Karpas-422 (cell line): ENCODE results near the gene CPD. TPM values are rescaled to one million over a fixed set of nuclear protein-coding genes. Genes with fewer than 3 reads are reported as not detected.

Experiments
- DNase-seq: peaks from one replicate; pipeline ENCODE4 v3.0.0-alpha.2; 2015
- H2AFZ ChIP-seq: fragments of 200-600 bp; sonication (generic); 2 replicates; pipeline ENCODE4 v1.6.1; 2014; ENCODE audit warnings: antibody characterized with exemption, low read length, mixed read lengths
- H3K27ac ChIP-seq: fragments of 200-600 bp; sonication (generic); 2 replicates; pipeline ENCODE4 v1.5.1; 2014; ENCODE audit warnings: mild to moderate bottlenecking, low read length, moderate library complexity
- H3K27me3 ChIP-seq: fragments of 200-600 bp; sonication (generic); 2 replicates; pipeline ENCODE4 v1.6.1; 2014; ENCODE audit warnings: low read length, mixed read lengths
- H3K36me3 ChIP-seq: fragments of 200-600 bp; sonication (generic); 2 replicates; pipeline ENCODE4 v1.6.1; 2014; ENCODE audit warnings: low read length, mixed read lengths; ENCODE audit not compliant: insufficient read depth
- H3K4me1 ChIP-seq: fragments of 200-600 bp; sonication (generic); 2 replicates; pipeline ENCODE4 v1.6.1; 2014; ENCODE audit warnings: mild to moderate bottlenecking, low read length, mixed read lengths
- H3K4me2 ChIP-seq: fragments of 200-600 bp; sonication (generic); 2 replicates; pipeline ENCODE4 v1.6.1; 2014; ENCODE audit warnings: low read length, low read depth, mild to moderate bottlenecking; ENCODE audit not compliant: poor library complexity, severe bottlenecking
- H3K4me3 ChIP-seq: fragments of 200-600 bp; sonication (generic); 2 replicates; pipeline ENCODE4 v1.5.1; 2014; ENCODE audit warnings: mild to moderate bottlenecking, antibody characterized with exemption, low read length, mixed read lengths
- H3K79me2 ChIP-seq: fragments of 200-600 bp; sonication (generic); 2 replicates; pipeline ENCODE4 v1.6.1; 2014; ENCODE audit warnings: mild to moderate bottlenecking, low read length, mixed read lengths
- H3K9ac ChIP-seq: fragments of 200-600 bp; sonication (generic); 2 replicates; pipeline ENCODE4 v1.6.0; 2014; ENCODE audit warnings: low read length
- H3K9me2 ChIP-seq: fragments of 200-600 bp; sonication (generic), shearing (Covaris generic); replicated peaks from 2 replicates; pipeline ENCODE4 v1.6.0; 2014; ENCODE audit warnings: mild to moderate bottlenecking, low read length, moderate library complexity; ENCODE audit not compliant: insufficient read depth
- H3K9me3 ChIP-seq: fragments of 300-700, 200-600 bp; sonication (generic); 2 replicates; pipeline ENCODE4 v1.6.1; 2014; ENCODE audit warnings: low read length, mixed read lengths
- H4K20me1 ChIP-seq: fragments of 200-600 bp; sonication (generic); 2 replicates; pipeline ENCODE4 v1.6.1; 2014; ENCODE audit warnings: mild to moderate bottlenecking, antibody characterized with exemption, low read length, low read depth; ENCODE audit not compliant: insufficient read depth
- total RNA-seq: library from RNA; depleted of rRNA; stranded (reverse); fragments of >200 nt; shearing (Covaris generic); gene quantifications from 2 replicates; pipeline ENCODE4 v1.2.3, GENCODE V29; 2014; ENCODE audit warnings: low replicate concordance

Gene CPD
- total RNA-seq, 1 experiment from 2014 or later: 18.4 TPM

DNA sequence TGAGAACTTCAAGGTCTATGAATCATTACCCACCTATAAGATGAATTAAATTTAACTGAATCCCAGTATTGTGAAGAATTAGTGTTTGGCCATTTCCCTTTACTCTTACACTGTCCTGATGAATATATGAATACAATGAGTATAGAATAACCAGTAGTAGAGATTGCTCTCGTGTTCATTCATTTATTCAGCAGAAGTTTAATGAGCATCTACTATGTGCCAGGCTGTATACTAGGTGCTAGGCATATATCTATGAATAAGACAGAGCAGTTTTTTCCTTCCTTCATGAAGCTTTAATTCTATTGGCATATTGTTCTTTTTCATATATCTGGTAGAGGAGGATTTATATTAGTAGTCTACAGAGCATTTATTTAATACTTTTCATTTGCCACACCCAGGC is 104.4 kb downstream of the CPD start:
- Histone ChIP-seq H3K36me3 (peaks cover 64% of the 10 kb centered on the region), H3K4me3 (no peak overlapping the region), H3K27me3 (no peaks in the 10 kb centered on the region), H4K20me1 (no peaks in the 10 kb centered on the region), H2AFZ (no peak overlapping the region), H3K4me1 (peaks cover 8% of the 10 kb centered on the region), H3K9ac (no peak overlapping the region), H3K4me2 (no peak overlapping the region), H3K9me2 (no peaks in the 10 kb centered on the region), H3K79me2 (peaks cover 45% of the 10 kb centered on the region), H3K9me3 (no peaks in the 10 kb centered on the region), H3K27ac (no peak overlapping the region)
- DNase-seq: no peak

DNA sequence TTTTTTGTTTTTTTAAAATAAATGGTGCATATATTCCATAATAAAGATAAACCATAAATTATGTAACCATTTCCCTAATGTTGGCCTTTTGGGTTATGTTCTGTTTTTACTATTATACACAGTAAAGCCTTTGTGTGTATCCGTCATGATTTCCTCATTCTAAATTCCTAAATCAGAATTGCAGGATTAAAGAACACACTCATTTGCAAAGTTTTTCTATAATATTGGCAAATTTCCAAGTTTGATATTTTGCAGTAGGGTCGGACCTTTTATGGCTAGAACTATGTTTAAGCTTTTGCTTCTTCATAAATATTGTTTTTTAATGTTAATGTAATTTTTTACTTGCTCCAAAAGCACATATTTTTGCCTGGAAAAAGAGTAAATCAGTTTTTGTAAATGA is 115.1 kb downstream of the CPD start:
- H3K36me3 ChIP-seq: peaks cover 71% of the 10 kb centered on the region
- no peak overlapping the region for H3K9ac ChIP-seq
- no peak for DNase-seq
- no peak overlapping the region for H3K27ac ChIP-seq
- H4K20me1 ChIP-seq: no peaks in the 10 kb centered on the region
- no peaks in the 10 kb centered on the region for H3K4me1 ChIP-seq
- no peaks in the 10 kb centered on the region for H3K9me2 ChIP-seq
- no peak overlapping the region for H3K4me2 ChIP-seq
- H3K9me3 ChIP-seq: no peaks in the 10 kb centered on the region
- H3K79me2 ChIP-seq: 0 out of 2 replicates have a peak, but pooled peaks cover 3% of the 10 kb centered on the region
- H3K4me3 ChIP-seq: no peak overlapping the region
- no peak overlapping the region for H2AFZ ChIP-seq
- H3K27me3 ChIP-seq: no peaks in the 10 kb centered on the region

DNA sequence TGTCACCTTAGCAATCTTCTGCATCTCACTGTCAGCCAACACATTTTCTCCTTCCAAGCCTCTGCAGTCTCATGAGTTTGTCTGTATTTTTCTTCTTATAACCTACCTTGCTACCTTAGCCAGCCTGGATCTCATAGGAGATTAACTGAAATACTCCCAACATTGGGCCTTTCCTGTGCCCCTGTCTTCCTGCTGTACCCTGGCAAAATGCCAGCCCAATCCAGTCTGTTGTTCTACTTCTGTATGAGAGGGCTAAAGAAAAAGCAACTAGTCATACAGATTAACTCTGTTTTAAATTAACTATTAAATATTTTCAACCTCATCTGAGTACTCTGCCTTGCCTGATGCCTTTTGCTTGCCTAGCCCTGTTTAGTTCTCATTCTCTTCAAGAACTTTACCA is 116.9 kb downstream of the CPD start:
- Histone ChIP-seq H4K20me1 (no peaks in the 10 kb centered on the region), H3K9ac (no peak overlapping the region), H3K79me2 (peaks cover 9% of the 10 kb centered on the region), H3K27ac (no peak overlapping the region), H3K27me3 (no peaks in the 10 kb centered on the region), H3K9me2 (no peaks in the 10 kb centered on the region), H3K4me1 (no peaks in the 10 kb centered on the region), H2AFZ (no peak overlapping the region), H3K9me3 (no peaks in the 10 kb centered on the region), H3K4me3 (no peak overlapping the region), H3K4me2 (no peak overlapping the region), H3K36me3 (peaks cover 68% of the 10 kb centered on the region)
- DNase-seq: no peak

DNA sequence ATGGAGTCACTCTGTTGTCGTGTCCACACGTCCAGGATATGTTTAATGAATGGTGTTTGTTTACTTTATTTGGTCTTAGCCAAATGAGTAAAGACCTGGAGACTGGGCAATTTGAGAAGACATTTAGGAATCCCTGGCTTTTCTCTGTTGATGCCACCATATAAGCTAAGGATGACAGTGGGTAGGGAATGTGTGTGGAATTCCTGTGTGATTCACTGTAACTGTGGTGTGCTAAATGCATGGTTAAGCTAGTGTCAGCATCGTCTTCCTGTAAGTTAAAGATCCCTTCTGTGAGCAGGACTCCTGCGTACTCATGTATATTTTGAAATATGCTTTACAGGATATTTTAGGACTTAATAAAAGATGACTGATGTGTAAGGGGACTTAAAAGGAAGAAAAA is 124.8 kb downstream of the CPD start:
- Histone ChIP-seq H4K20me1 (no peaks in the 10 kb centered on the region), H3K4me2 (no peak overlapping the region), H3K4me1 (no peaks in the 10 kb centered on the region), H3K27me3 (no peaks in the 10 kb centered on the region), H3K27ac (no peak overlapping the region), H2AFZ (no peak overlapping the region), H3K9me2 (no peaks in the 10 kb centered on the region), H3K9ac (no peak overlapping the region), H3K79me2 (peaks cover 18% of the 10 kb centered on the region), H3K9me3 (no peaks in the 10 kb centered on the region), H3K36me3 (peaks cover 43% of the 10 kb centered on the region), H3K4me3 (no peak overlapping the region)
- no peak for DNase-seq

DNA sequence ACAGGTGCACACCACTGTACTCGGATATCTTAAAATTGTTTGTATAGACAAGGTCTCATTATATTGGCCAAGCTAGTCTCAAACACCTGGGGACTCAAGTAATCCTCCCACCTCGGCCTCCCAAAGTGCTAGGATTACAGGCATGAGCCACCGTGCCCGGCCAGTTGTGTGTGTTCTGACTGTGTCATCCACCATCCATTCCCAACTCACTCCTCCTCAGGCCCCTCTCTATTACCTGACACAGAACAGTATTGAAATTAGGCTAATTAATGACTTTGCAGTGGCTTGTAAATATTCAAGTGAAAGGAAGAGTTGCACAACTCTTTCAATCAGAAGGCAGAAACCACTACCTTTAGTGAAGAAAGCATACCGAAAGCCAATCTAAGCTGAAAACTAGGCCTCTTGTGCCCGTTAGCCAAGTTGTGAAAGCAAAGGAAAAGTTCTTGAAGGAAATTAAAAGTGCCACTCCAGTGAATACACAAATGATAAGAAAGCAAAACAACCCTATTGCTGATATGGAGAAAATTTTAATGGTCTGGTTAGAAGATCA is 127.2 kb downstream of the CPD start:
- Histone ChIP-seq H3K27ac (no peak overlapping the region), H3K4me1 (no peaks in the 10 kb centered on the region), H3K27me3 (no peaks in the 10 kb centered on the region), H3K9me3 (no peaks in the 10 kb centered on the region), H3K36me3 (peaks cover 27% of the 10 kb centered on the region; the same call in 1 of the 2 replicates), H3K4me2 (no peak overlapping the region), H3K4me3 (no peak overlapping the region), H3K9ac (no peak overlapping the region), H3K9me2 (no peaks in the 10 kb centered on the region), H2AFZ (no peak overlapping the region), H4K20me1 (no peaks in the 10 kb centered on the region), H3K79me2 (peaks cover 13% of the 10 kb centered on the region; the same call in 1 of the 2 replicates)
- DNase-seq: no peak

DNA sequence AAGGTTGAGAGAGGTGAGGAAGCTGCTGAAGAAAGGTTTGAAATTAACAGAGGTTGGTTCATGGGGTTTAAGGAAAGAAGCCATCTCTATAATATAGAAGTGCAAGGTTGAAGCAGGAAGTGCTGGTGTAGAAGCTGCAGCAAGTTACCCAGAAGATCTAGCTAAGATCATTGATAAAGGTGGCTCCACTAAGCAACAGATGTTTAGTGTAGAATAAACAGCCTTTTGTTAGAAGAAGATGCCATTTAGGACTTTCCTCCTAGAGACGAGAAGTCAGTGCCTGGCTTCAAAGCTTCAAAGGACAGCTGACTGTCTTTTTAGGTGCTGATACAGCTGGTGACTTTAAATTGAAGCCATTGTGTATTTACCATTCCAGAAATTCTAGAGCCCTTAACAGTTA is 127.8 kb downstream of the CPD start:
- no peaks in the 10 kb centered on the region for H3K27me3 ChIP-seq
- no peak overlapping the region for H3K9ac ChIP-seq
- no peaks in the 10 kb centered on the region for H3K9me2 ChIP-seq
- H3K4me1 ChIP-seq: no peaks in the 10 kb centered on the region
- H3K79me2 ChIP-seq: peaks cover 13% of the 10 kb centered on the region; the same call in 1 of the 2 replicates
- no peak overlapping the region for H3K4me3 ChIP-seq
- DNase-seq: no peak
- peaks cover 22% of the 10 kb centered on the region; the same call in 1 of the 2 replicates for H3K36me3 ChIP-seq
- H3K27ac ChIP-seq: no peak overlapping the region
- no peaks in the 10 kb centered on the region for H3K9me3 ChIP-seq
- H2AFZ ChIP-seq: no peak overlapping the region
- H3K4me2 ChIP-seq: no peak overlapping the region
- no peaks in the 10 kb centered on the region for H4K20me1 ChIP-seq

DNA sequence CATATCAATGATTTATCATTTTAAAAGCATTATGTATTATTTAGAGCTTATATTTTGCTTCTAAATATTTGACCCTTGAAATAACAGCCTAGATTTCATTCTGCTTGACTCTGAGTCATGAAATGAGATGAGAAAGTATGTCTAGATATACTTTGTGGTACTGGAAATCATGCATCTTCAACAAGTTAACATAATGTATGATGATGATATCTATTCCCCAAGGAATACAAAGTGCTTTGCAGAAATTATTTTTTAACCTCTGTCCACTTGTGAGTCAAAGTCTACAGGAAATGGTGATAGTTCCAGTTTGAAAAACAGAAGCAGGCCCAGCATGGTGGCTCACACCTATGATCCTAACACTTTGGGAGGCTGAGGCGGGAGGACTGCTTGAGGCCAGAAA is 134.6 kb downstream of the CPD start:
- H3K79me2 ChIP-seq: peaks cover 7% of the 10 kb centered on the region
- no peaks in the 10 kb centered on the region for H3K4me1 ChIP-seq
- no peak overlapping the region for H3K4me3 ChIP-seq
- peaks cover 19% of the 10 kb centered on the region; the same call in 1 of the 2 replicates for H3K36me3 ChIP-seq
- H3K27me3 ChIP-seq: no peaks in the 10 kb centered on the region
- H3K9ac ChIP-seq: no peak overlapping the region
- H3K27ac ChIP-seq: no peak overlapping the region
- DNase-seq: no peak
- H3K4me2 ChIP-seq: no peak overlapping the region
- no peaks in the 10 kb centered on the region for H3K9me2 ChIP-seq
- H2AFZ ChIP-seq: no peak overlapping the region
- H3K9me3 ChIP-seq: no peaks in the 10 kb centered on the region
- H4K20me1 ChIP-seq: no peaks in the 10 kb centered on the region

DNA sequence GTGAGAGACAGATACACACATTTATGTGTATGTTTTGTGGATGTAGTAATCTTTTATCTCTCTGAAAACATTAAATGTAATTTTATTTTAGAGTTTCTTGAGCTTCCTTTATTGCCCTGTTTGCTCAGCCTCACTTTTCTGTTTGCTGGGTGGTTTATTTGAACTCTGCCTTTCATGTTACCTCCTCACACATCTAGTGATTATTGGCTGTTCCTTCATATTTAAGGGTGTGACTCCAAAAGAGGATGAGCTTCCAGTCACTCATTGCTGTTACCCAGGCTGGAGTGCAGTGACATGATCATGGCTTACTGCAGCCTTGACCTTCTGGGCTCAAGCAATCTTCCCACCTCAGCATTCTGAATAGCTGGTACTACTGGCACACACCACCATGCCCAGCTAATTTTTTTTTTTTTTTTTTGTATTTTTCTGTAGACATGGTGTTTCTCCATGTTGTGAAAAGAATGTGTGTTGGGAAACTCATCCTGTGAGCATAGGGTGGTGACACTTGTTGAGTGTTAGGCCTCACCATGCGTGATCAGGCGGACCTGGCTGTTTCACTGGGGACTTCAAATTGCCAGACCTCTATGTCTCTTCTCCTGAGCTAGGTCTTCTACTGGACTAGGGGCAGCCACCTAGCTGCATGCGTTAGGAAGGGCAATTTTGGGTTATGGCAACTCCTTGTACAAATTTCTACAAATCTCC is 136.3 kb downstream of the CPD start:
- no peak for DNase-seq
- Histone ChIP-seq H3K27ac (no peak overlapping the region), H3K9ac (no peak overlapping the region), H4K20me1 (no peaks in the 10 kb centered on the region), H3K9me2 (no peaks in the 10 kb centered on the region), H2AFZ (no peak overlapping the region), H3K79me2 (peaks cover 3% of the 10 kb centered on the region), H3K4me1 (no peaks in the 10 kb centered on the region), H3K9me3 (no peaks in the 10 kb centered on the region), H3K36me3 (peaks cover 20% of the 10 kb centered on the region; the same call in 1 of the 2 replicates), H3K4me2 (no peak overlapping the region), H3K27me3 (no peaks in the 10 kb centered on the region), H3K4me3 (no peak overlapping the region)
